T-cell (primary cell): Measurements from ENCODE around the gene PSMC5. TPM values are rescaled to one million over a fixed set of nuclear protein-coding genes. Genes with fewer than 3 reads are reported as not detected.
A peak's percentile ranks its signal among the peaks of the same experiment; 100 is the strongest.

Experiments used
- ATAC-seq, 4 experiments: fragments of 200-7000 bp in 3 of 4; fragments of 150-1000 bp in 1 of 4; cut with Tn5 transposase; replicated peaks in 1 of 4; 1 replicate in 3 of 4; 2 replicates in 1 of 4; pipeline ENCODE4 v1.10.0; 2021; ENCODE audit warnings: moderate library complexity in 3 of 4, mild to moderate bottlenecking in 2 of 4, moderate number of reproducible peaks in 1 of 4
- CTCF ChIA-PET, 2 donors: fragments of 300-600 bp; sonication (Branson Sonifier 250); formaldehyde crosslinking; loops; one replicate each; lab custom pipeline; 2022; ENCODE audit warnings: antibody characterized with exemption in 2 of 2; lab: Charles Lee
- POLR2A ChIA-PET, 2 donors: fragments of 300-600 bp; sonication (Branson Sonifier 250); formaldehyde crosslinking; loops; one replicate each; lab custom pipeline; 2022; ENCODE audit warnings: antibody characterized with exemption in 2 of 2; lab: Charles Lee
- DNase-seq, 35 experiments: peaks; one replicate each; pipeline versions ENCODE4 v3.0.0 to v3.0.0-alpha.2; 2013 to 2023
- H3K27ac ChIP-seq: one replicate; pipeline ENCODE4 v1.5.1; 2013; ENCODE audit warnings: low read length
- H3K27me3 ChIP-seq, 2 experiments: replicated peaks in 1 of 2; 1 replicate in 1 of 2; 2 replicates in 1 of 2; pipeline versions ENCODE4 v1.6.1 to v1.7.0; 2013; ENCODE audit warnings: low read length in 1 of 2, mixed read lengths in 1 of 2; ENCODE audit not compliant: control insufficient read depth in 2 of 2, insufficient read depth in 2 of 2; ENCODE audit errors: extremely low read depth in 1 of 2
- H3K36me3 ChIP-seq, 2 donors: 1 replicate in 1 of 2; 2 replicates in 1 of 2; pipeline versions ENCODE4 v1.6.1 to v1.7.0; 2013; ENCODE audit warnings: low read length in 1 of 2; ENCODE audit not compliant: control insufficient read depth in 2 of 2, insufficient read depth in 1 of 2; ENCODE audit errors: extremely low read depth in 1 of 2
- H3K4me1 ChIP-seq, 2 experiments: 1 replicate in 1 of 2; 2 replicates in 1 of 2; pipeline versions ENCODE4 v1.6.1 to v1.7.0; 2013; ENCODE audit warnings: low read length in 2 of 2, mixed read lengths in 1 of 2; ENCODE audit not compliant: insufficient read depth in 2 of 2, control insufficient read depth in 1 of 2; ENCODE audit errors: extremely low read depth in 1 of 2
- H3K4me3 ChIP-seq, 2 donors: 1 replicate in 1 of 2; 2 replicates in 1 of 2; pipeline versions ENCODE4 v1.5.1 to v1.7.0; 2013; ENCODE audit warnings: mild to moderate bottlenecking in 2 of 2, low read length in 1 of 2, moderate library complexity in 1 of 2; ENCODE audit not compliant: control insufficient read depth in 1 of 2; ENCODE audit errors: extremely low read depth in 1 of 2
- H3K9me3 ChIP-seq: 2 replicates; pipeline ENCODE4 v1.7.0; 2013
- H3K27ac Mint-ChIP-seq, 2 donors: one replicate each; pipeline ENCODE4 v1.8.0; 2020 to 2021; ENCODE audit warnings: mild to moderate bottlenecking in 2 of 2, mixed read lengths in 2 of 2
- H3K27me3 Mint-ChIP-seq, 2 donors: one replicate each; pipeline ENCODE4 v1.8.0; 2021 to 2022; ENCODE audit warnings: mixed read lengths in 2 of 2
- H3K36me3 Mint-ChIP-seq: one replicate; pipeline ENCODE4 v1.8.0; 2021; ENCODE audit warnings: mixed read lengths
- H3K4me1 Mint-ChIP-seq, 3 donors: one replicate each; pipeline ENCODE4 v1.8.0; 2020 to 2022; ENCODE audit warnings: mixed read lengths in 3 of 3, mild to moderate bottlenecking in 1 of 3
- H3K4me3 Mint-ChIP-seq, 3 donors: one replicate each; pipeline ENCODE4 v1.8.0; 2020 to 2022; ENCODE audit warnings: mild to moderate bottlenecking in 3 of 3, mixed read lengths in 3 of 3, moderate library complexity in 3 of 3
- H3K9me3 Mint-ChIP-seq, 3 donors: one replicate each; pipeline ENCODE4 v1.8.0; 2020 to 2022; ENCODE audit warnings: mixed read lengths in 3 of 3
- WGBS: methylation state at CpG from one replicate; pipeline ENCODE4 v1.1.5; 2013; ENCODE audit warnings: missing lambda C conversion rate; ENCODE audit not compliant: insufficient coverage; 5-methylcytosine and 5-hydroxymethylcytosine counted together
- total RNA-seq, 35 experiments: library from RNA in 6 of 35; stranded (reverse) in 6 of 35; fragments of 120-200 nt in 1 of 35; gene quantifications; one replicate each; pipeline versions ENCODE4 v1.2.1 to v1.2.4 and lab custom pipeline; 2013 to 2026

PSMC5 gene
- total RNA-seq, 5 donors from 2014 or later (not counting 1 experiment from before 2014, with no cell fraction given), result 83.9 to 114 (median 107) TPM

- Histone ChIP-seq H3K4me1 (no peaks in the 10 kb centered on the region), H3K4me3 (no peak overlapping the region), H3K36me3 (peaks cover 10 to 85% of the 10 kb centered on the region in 2 donors), H3K9me3 (no peaks in the 10 kb centered on the region), H3K27me3 (no peaks in the 10 kb centered on the region), H3K27ac (no peak overlapping the region)
- H3K4me3 Mint-ChIP-seq, result no peak overlapping the region
- WGBS, result 82% methylated on average over 1 of the region's 1 CpG
- H3K4me1 Mint-ChIP-seq, result peaks cover 0 to 2% (median 0%) of the 10 kb centered on the region in 3 donors
- DNase-seq (no peak), ATAC-seq (no peak)
- peak overlapping the region; percentile 37 to 46 for H3K27ac Mint-ChIP-seq
- H3K36me3 Mint-ChIP-seq, result peaks cover 58% of the 10 kb centered on the region
- H3K27me3 Mint-ChIP-seq, result no peaks in the 10 kb centered on the region
- ChIA-PET CTCF (interaction anchor here in 1 of 2 donors (0.6 to 1.6 kb wide), 6 partner anchors 10 to 187 kb away, joined by 3 to 6 read pairs (median 3); partner anchors contain the start of genes CCDC47 and DDX42), POLR2A (interaction anchor here in 1 of 2 donors (0.5 kb wide), 1 partner anchor 14 kb away, joined by 3 read pairs; no protein-coding TSS in a partner anchor)
- H3K9me3 Mint-ChIP-seq, result no peaks in the 10 kb centered on the region
Measured at GRCh38 chr17:63804328-63804727, 22.9 kb upstream of the PSMC5 start.

- no peak for ATAC-seq
- Mint-ChIP-seq H3K4me1 (peaks cover 0 to 2% (median 0%) of the 10 kb centered on the region in 3 donors), H3K27ac (no peak overlapping the region), H3K27me3 (no peaks in the 10 kb centered on the region), H3K4me3 (no peak overlapping the region), H3K36me3 (peaks cover 57% of the 10 kb centered on the region), H3K9me3 (no peaks in the 10 kb centered on the region)
- Histone ChIP-seq H3K4me1 (no peaks in the 10 kb centered on the region), H3K27me3 (no peaks in the 10 kb centered on the region), H3K27ac (no peak overlapping the region), H3K9me3 (no peaks in the 10 kb centered on the region), H3K4me3 (no peak overlapping the region), H3K36me3 (peaks cover 4 to 85% of the 10 kb centered on the region in 2 donors)
- CTCF ChIA-PET, result interaction anchor here in 1 of 2 donors (1.6 kb wide), 1 partner anchor 21 kb away, joined by 3 read pairs; no protein-coding TSS in a partner anchor
- POLR2A ChIA-PET, result no interaction called here
- no CpG with 5 or more reads among the region's 2 CpGs for WGBS
- DNase-seq, result no peak
Measured at GRCh38 chr17:63805591-63805990, 21.6 kb upstream of the PSMC5 start.

GRCh38 chr17:63809970-63810369 is 17.3 kb upstream of the PSMC5 start:
- Mint-ChIP-seq H3K27ac (peak overlapping the region in 1 of 2 donors; percentile 36), H3K36me3 (peaks cover 73% of the 10 kb centered on the region), H3K9me3 (no peaks in the 10 kb centered on the region), H3K27me3 (no peaks in the 10 kb centered on the region), H3K4me3 (no peak overlapping the region), H3K4me1 (peaks cover 0 to 2% (median 0%) of the 10 kb centered on the region in 3 donors)
- H3K4me3 ChIP-seq, result no peak overlapping the region
- H3K27me3 ChIP-seq, result no peaks in the 10 kb centered on the region
- no peak overlapping the region for H3K27ac ChIP-seq
- no CpG with 5 or more reads among the region's 9 CpGs for WGBS
- H3K9me3 ChIP-seq, result no peaks in the 10 kb centered on the region
- DNase-seq, result no peak
- ATAC-seq, result no peak
- H3K36me3 ChIP-seq, result peaks cover 3 to 93% of the 10 kb centered on the region in 2 donors
- H3K4me1 ChIP-seq, result no peaks in the 10 kb centered on the region
- ChIA-PET POLR2A (interaction anchor here in 1 of 2 donors (0.7 kb wide), 1 partner anchor 417 kb away, joined by 7 read pairs; no protein-coding TSS in a partner anchor), CTCF (interaction anchor here (0.5 kb wide), 2 partner anchors 47 to 365 kb away, joined by 3 to 7 read pairs; no protein-coding TSS in a partner anchor)

GRCh38 chr17:63816123-63816522 is 11.1 kb upstream of the PSMC5 start:
- H3K27me3 Mint-ChIP-seq, result no peaks in the 10 kb centered on the region
- POLR2A ChIA-PET, result interaction anchor here in 1 of 2 donors (0.6 kb wide), 1 partner anchor 329 kb away, joined by 3 read pairs; no protein-coding TSS in a partner anchor
- Histone ChIP-seq H3K27me3 (no peaks in the 10 kb centered on the region), H3K4me3 (no peak overlapping the region), H3K4me1 (peaks cover 0 to 5% of the 10 kb centered on the region in 2 experiments), H3K27ac (peak overlapping the region; percentile 10), H3K9me3 (no peaks in the 10 kb centered on the region), H3K36me3 (peaks cover 13 to 95% of the 10 kb centered on the region in 2 donors)
- no peaks in the 10 kb centered on the region for H3K9me3 Mint-ChIP-seq
- H3K27ac Mint-ChIP-seq, result peak overlapping the region in 1 of 2 donors; percentile 11
- CTCF ChIA-PET, result interaction anchor here in 1 of 2 donors (0.9 kb wide), 1 partner anchor 12 kb away, joined by 3 read pairs; no protein-coding TSS in a partner anchor
- ATAC-seq, result no peak
- WGBS, result 89% methylated on average over 1 of the region's 2 CpGs
- H3K4me3 Mint-ChIP-seq, result no peak overlapping the region
- DNase-seq, result no peak
- H3K36me3 Mint-ChIP-seq, result peaks cover 72% of the 10 kb centered on the region
- H3K4me1 Mint-ChIP-seq, result peaks cover 4 to 16% (median 6%) of the 10 kb centered on the region in 3 donors

- H3K9me3 ChIP-seq, result no peaks in the 10 kb centered on the region
- Mint-ChIP-seq H3K27ac (peak overlapping the region in 1 of 2 donors; percentile 34), H3K4me3 (no peak overlapping the region), H3K4me1 (peaks cover 5 to 18% (median 7%) of the 10 kb centered on the region in 3 donors), H3K36me3 (peaks cover 70% of the 10 kb centered on the region), H3K27me3 (no peaks in the 10 kb centered on the region), H3K9me3 (no peaks in the 10 kb centered on the region)
- H3K36me3 ChIP-seq, result peaks cover 13 to 95% of the 10 kb centered on the region in 2 donors
- no peaks in the 10 kb centered on the region for H3K27me3 ChIP-seq
- POLR2A ChIA-PET, result interaction anchor here in 1 of 2 donors (0.6 kb wide), 1 partner anchor 329 kb away, joined by 3 read pairs; no protein-coding TSS in a partner anchor
- H3K4me3 ChIP-seq, result no peak overlapping the region
- H3K27ac ChIP-seq, result peak overlapping the region; percentile 3
- DNase-seq, result no peak
- peaks cover 0 to 7% of the 10 kb centered on the region in 2 experiments for H3K4me1 ChIP-seq
- WGBS, result 100% methylated on average over 1 of the region's 4 CpGs
- ATAC-seq, result no peak
- CTCF ChIA-PET, result interaction anchor here in 1 of 2 donors (0.9 kb wide), 1 partner anchor 12 kb away, joined by 3 read pairs; no protein-coding TSS in a partner anchor
Measured at GRCh38 chr17:63816669-63817068, 10.6 kb upstream of the PSMC5 start.

GRCh38 chr17:63817736-63818385 is 9.4 kb upstream of the PSMC5 start:
- H3K9me3 ChIP-seq, result no peaks in the 10 kb centered on the region
- H3K4me1 ChIP-seq, result peaks cover 0 to 7% of the 10 kb centered on the region in 2 experiments
- Mint-ChIP-seq H3K27me3 (no peaks in the 10 kb centered on the region), H3K27ac (peak overlapping the region; percentile 1 to 58), H3K9me3 (no peaks in the 10 kb centered on the region), H3K36me3 (peaks cover 72% of the 10 kb centered on the region), H3K4me1 (peaks cover 9 to 29% (median 12%) of the 10 kb centered on the region in 3 donors), H3K4me3 (no peak overlapping the region)
- 97% methylated on average over 24 of the region's 27 CpGs for WGBS
- ChIA-PET POLR2A (interaction anchor here (0.6 to 0.7 kb wide), 3 partner anchors 14 to 77 kb away, joined by 3 read pairs; no protein-coding TSS in a partner anchor), CTCF (interaction anchor here in 1 of 2 donors (0.6 kb wide), 1 partner anchor 49 kb away, joined by 6 read pairs; no protein-coding TSS in a partner anchor)
- H3K27ac ChIP-seq, result no peak overlapping the region
- peaks cover 15 to 96% of the 10 kb centered on the region in 2 donors for H3K36me3 ChIP-seq
- no peak for ATAC-seq
- no peak overlapping the region for H3K4me3 ChIP-seq
- no peak for DNase-seq
- H3K27me3 ChIP-seq, result no peaks in the 10 kb centered on the region
